GM18870 (cell line): ENCODE results near the gene LRP10.
"Not testable (repeated sequence)": the region's sequence is repeated elsewhere in the genome, so short reads cannot be mapped to it uniquely, and the experiment has no call there.

Experiments used
- ATAC-seq: cut with Tn5 transposase; IDR thresholded peaks from one replicate; pipeline ENCODE4 v1.9.1; 2021; ENCODE audit warnings: moderate library complexity; ENCODE audit not compliant: unreplicated experiment

Gene LRP10

GRCh38 chr14:22910916-22911315 is 39.4 kb downstream of the LRP10 start:
- no peak for ATAC-seq

DNA sequence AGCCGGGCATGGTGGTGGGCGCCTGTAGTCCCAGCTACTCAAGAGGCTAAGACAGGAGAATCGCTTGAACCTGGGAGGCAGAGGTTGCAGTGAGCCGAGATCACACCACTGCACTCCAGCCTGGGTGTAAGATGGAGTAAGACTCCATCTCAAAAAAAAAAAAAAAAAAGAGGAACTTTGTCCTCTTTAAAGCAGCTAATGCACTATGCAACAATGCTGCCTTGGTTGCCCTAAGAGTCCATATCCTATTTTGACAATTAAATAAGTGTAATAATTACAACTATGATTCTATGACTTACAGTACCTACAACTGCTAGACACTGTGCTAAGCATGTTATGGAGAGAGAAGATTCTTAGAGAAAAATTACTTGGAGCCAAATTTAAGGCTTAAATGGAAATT is 43.3 kb downstream of the LRP10 start:
- not testable (repeated sequence) for ATAC-seq

- no peak for ATAC-seq
These were observed 44.5 kb downstream of the LRP10 start for GRCh38 chr14:22915886-22916521.

GRCh38 chr14:22918804-22919600 is 47.5 kb downstream of the LRP10 start, which contains the start of gene RBM23:
RBM23 (minus strand) TSS chr14:22919149.
- peak; percentile 93 for ATAC-seq

DNA sequence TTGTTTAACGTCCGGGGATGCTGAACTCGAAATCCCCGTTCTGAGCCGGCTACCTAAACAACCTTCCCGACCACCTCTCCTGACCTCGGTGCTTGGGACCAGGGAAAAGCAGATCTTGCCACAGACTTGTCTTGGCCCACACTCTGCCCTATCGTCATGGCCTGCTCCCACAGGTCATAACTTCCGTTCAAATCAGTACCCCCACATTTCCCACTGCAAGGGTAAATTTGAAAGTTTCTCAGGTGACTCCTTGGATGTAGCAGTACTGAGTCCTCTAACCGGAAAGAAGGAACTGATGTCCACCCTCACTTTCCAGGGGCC is 48.0 kb downstream of the LRP10 start:
- ATAC-seq, result peak; percentile 1

DNA sequence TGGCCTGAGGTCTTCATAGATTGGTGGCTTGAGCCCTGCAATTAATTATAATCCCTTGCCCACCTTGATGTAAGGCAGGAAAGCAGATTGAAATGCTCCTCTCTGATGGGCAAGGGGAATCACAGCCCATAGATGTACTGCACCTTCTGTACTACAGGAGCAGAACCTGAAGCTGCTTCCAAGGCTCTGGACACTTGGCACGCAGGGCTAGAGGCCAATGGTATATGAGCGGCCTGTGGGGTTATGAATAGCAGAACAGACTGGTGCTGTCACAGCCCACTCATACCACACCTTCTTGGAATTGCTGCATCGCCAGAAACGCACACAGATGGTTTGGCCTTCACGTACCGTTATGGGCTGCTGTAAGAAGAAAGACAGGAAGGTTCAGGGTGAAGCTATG is 49.2 kb downstream of the LRP10 start:
- no peak for ATAC-seq

- no peak for ATAC-seq
These were observed 50.8 kb downstream of the LRP10 start for GRCh38 chr14:22922294-22922693.

GRCh38 chr14:22923746-22924145 is 52.2 kb downstream of the LRP10 start:
- no peak for ATAC-seq

- ATAC-seq, result no peak
These were observed 54.0 kb downstream of the LRP10 start for GRCh38 chr14:22925513-22925912.

DNA sequence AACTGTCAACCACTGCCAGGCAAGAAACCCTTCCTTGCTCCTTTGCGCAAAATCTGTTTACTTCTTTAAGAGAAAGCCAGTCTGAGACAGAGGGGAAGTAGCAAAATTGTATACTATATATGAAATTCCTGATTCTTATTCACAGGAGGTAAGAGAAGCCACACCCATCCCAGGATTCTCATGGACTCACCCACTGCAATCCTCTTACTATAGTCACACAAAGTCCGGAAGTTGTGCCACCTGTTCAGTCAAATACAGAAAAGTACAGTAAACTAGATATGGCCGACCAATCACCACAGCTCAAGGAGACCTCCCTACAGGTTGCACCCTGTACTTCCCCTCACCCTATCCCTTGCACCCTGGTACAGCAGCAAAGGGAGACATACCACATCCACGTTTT is 54.8 kb downstream of the LRP10 start:
- ATAC-seq, result no peak

GRCh38 chr14:22928237-22929103 is 56.9 kb downstream of the LRP10 start:
- ATAC-seq, result no peak

DNA sequence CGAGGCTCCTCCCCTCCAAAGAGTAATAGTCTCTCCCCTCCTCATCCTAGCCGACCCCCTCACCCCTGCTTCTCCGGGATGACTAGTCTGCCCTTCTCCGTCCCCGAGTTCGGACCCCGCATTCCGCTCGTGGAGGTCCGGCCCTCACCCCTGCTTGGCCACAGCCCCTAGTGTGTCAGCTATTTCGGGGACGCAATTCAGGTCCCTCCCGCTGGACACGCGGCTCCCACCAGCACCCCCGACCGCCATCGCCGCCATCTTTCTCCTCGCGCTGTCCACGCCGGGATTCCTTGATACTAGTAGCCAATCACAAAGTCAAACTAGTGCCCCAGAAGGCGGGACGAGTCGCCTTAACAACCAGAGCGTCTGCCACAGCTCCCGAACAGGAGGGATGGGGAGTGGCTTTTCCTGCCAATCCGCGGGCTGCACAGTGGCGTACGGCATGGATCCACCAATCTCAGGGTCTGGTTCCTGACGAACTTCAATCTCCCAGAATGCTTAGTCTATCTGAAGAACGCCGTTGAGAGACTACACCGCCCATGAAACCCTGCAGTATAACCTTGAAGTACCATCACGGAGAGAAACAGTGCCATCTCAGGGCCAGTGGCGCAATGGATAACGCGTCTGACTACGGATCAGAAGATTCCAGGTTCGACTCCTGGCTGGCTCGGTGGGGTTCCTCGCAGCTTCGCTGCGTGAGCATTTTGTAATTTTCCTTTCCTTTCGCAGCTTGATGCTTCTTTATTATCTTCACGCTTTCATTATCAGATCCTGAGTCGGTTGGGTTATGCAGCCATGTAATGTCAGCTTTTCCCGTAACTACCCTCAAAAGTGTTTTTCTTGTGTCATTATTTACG is 57.8 kb downstream of the LRP10 start, which contains the start of gene PRMT5:
Gene PRMT5, minus strand, starts transcription at position 273 of the 857 bp plus-strand sequence. Its CDS starts 15 bp downstream, at position 258.
- ATAC-seq, result peak; percentile 91

DNA sequence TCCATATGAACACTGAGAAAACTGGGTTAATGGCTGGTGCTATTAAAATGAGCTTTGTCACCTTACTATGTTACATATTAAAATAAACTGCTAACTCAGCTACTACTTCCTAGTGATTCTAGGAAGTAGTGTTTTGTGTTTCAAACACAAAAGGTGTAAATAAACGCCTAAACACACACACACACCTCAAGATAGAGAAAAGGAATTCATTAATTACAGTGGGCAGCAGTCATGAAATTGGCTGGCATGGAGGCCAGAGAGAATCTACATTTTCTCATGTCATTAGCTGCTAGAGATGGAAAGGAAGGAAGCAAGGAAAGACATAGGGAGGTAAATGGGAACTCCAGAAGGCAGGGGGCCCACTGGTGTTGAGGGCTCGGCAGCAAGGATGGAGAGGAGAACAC is 58.4 kb downstream of the LRP10 start:
- ATAC-seq, result no peak
